ENCODE measurements around the gene CDH4.

Gene CDH4

DNA sequence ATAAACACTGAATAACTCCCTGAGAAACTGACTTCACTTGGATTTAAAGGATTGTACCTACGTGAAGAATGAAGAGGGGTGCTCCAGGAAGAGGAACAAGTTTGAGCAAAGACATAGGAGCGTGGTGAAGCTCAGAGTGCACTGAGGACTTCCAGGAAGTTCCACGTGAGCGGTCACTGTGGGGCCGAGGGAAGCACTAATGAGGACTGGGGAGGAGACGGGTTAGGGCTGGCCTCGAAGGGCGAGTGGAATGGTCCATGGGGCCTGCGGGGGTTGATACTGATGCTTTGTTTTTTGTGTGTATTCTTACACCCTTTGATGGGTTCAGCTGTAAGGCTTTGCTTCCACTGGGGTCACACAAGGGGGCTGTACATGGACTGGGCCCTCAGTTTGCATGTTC, 91.9 kb downstream of the CDH4 start:
- in situ Hi-C loops (cut with MboI; ENCODE audit: low sequenced_read_pairs, unreplicated experiment) = no loop called here
- DNase-seq (ENCODE audit: low spot score) = no peak
- TF ChIP-seq, protein P1, sequence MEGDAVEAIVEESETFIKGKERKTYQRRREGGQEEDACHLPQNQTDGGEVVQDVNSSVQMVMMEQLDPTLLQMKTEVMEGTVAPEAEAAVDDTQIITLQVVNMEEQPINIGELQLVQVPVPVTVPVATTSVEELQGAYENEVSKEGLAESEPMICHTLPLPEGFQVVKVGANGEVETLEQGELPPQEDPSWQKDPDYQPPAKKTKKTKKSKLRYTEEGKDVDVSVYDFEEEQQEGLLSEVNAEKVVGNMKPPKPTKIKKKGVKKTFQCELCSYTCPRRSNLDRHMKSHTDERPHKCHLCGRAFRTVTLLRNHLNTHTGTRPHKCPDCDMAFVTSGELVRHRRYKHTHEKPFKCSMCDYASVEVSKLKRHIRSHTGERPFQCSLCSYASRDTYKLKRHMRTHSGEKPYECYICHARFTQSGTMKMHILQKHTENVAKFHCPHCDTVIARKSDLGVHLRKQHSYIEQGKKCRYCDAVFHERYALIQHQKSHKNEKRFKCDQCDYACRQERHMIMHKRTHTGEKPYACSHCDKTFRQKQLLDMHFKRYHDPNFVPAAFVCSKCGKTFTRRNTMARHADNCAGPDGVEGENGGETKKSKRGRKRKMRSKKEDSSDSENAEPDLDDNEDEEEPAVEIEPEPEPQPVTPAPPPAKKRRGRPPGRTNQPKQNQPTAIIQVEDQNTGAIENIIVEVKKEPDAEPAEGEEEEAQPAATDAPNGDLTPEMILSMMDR (IDR thresholded peaks at IDR 0.05; ENCODE audit: borderline replicate concordance, control extremely low read depth, extremely low read depth, insufficient read depth, missing control alignments) = no peak

DNA sequence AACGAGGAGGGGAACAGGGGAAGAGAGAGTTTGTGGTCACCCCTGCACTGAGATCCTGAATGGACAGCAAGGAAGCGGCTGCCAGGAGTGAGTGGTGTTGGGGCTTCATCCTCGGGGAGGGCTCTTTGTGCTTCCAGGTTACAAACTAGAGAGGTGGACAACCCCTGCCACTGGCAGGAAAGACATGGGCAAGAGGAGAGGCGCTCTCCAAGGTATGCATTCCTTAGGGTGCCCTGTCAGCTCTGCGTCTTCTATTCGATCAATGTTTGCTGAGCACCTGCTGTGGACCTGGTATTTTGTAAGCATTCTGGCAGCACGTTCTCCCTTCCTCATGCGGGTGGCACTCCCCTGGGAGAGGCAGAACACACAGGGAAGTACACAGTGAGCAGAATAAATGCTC, 93.6 kb downstream of the CDH4 start:
- no peak for DNase-seq (ENCODE audit: low spot score)
- in situ Hi-C loops (cut with MboI; ENCODE audit: low sequenced_read_pairs, unreplicated experiment) = no loop called here
- TF ChIP-seq, protein P1 (IDR thresholded peaks at IDR 0.05; ENCODE audit: borderline replicate concordance, control extremely low read depth, extremely low read depth, insufficient read depth, missing control alignments) = no peak

DNA sequence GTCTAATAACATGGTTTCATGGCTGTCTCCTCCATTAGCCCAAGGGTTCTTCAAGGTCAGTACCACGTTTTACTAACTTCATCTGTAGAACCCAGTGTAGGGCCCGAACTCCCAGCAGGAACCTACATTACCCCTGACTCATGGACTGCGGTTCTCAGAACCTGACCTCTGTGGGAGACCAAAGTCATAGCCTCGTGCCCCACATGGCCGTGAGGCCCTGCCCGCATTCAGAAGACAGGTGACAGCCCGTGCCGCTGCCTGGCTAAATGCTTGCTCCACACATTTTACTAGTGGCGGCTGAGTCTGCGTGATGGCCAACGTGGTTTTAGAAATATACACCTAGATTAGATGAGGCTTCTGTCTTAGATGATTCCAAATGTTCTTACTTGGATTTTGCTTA, 94.9 kb downstream of the CDH4 start:
- TF ChIP-seq, protein P1 (IDR thresholded peaks at IDR 0.05; ENCODE audit: borderline replicate concordance, control extremely low read depth, extremely low read depth, insufficient read depth, missing control alignments) = no peak
- in situ Hi-C loops (cut with MboI; ENCODE audit: low sequenced_read_pairs, unreplicated experiment) = no loop called here
- no peak for DNase-seq (ENCODE audit: low spot score)

DNA sequence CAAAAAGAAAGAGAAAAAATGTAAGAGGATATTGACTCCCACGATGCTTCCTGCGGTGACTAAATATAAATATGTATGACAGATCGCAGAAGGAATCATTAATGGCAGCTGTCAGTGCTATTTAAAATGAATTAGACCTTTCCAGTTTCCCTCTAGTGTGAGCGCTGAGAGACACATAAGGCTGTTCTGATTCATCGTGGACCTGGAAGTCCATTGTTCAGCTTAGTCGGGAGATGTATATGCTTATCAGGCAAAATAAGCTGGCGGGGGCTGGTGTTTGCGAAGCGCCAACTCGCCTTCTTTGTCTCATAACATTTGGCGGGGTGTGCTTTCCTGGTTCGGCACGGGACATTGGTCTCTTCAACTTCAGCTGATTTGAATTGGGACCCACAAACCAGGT, 95.4 kb downstream of the CDH4 start:
- TF ChIP-seq, protein P1 (IDR thresholded peaks at IDR 0.05; ENCODE audit: borderline replicate concordance, control extremely low read depth, extremely low read depth, insufficient read depth, missing control alignments) = no peak
- in situ Hi-C loops (cut with MboI; ENCODE audit: low sequenced_read_pairs, unreplicated experiment) = no loop called here
- DNase-seq (ENCODE audit: low spot score) = no peak

DNA sequence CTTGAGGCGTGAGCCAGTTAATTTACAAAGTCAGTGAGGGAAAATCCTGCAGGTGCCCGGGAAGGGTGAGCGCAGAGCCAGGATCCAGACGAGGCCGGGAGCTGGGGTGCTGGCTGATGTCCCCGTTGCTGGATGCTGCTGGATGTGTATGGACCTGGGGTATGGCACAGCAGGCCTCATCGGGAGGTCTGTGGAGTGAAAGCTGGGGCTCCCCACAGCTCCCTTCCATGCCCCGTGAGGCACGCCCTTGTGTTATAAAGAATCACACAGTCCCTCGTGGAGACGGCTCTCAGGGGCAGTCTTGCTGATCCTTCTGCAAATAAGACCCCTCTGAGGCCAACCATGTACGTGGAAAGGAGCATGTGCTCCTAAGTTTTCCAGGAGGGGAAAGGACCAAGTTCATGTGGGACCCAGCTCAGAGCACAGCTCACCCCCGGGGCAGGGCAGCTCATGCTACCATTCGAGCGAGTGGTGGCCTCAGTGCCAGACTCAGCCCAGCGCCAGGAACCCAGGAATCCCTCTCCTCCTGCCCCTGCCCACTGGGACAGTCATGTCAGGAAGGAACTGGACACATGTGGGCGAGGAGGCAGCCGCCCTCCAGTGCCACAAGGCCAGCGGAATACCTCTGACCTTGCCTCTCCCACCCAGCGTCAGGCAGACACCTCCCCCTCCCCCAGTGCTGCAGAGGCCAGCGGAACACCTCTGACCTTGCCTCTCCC, 97.5 kb downstream of the CDH4 start:
- in situ Hi-C loops (cut with MboI; ENCODE audit: low sequenced_read_pairs, unreplicated experiment) = no loop called here
- no peak for DNase-seq (ENCODE audit: low spot score)
- TF ChIP-seq, protein P1 (IDR thresholded peaks at IDR 0.05; ENCODE audit: borderline replicate concordance, control extremely low read depth, extremely low read depth, insufficient read depth, missing control alignments) = no peak

DNA sequence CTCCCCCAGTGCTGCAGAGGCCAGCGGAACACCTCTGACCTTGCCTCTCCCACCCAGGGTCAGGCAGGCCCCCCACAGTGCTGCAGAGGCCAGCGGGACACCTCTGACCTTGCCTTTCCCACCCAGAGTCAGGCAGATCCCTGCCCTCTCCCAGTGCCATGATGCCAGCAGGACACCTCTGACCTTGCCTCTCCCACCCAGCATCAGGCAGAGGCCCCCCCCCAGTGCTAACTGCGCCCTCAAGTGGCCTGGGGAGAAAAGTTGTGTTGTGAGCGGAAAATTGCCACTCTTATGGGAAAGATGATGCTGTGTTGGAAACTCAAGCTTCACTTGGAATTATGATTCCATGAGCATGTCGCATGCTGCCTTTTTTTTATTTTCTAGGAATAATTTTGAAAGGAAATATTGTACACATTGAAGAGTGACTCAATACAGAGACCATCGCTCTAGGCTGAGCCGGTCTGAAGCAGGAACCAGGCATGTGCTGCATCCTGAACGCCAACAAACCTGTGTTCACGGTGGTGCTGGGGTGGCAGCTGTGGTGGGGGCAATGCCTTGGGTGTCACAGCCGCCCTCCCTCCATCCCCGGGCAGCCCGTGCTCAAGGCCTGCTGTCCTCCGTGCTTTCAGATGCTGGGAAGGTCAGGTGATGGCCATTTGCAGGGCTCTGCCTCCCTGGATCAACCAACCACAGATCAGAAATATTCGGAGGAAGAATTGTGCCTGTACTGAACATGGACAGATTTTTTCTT, 98.6 kb downstream of the CDH4 start:
- TF ChIP-seq, protein P1 (IDR thresholded peaks at IDR 0.05; ENCODE audit: borderline replicate concordance, control extremely low read depth, extremely low read depth, insufficient read depth, missing control alignments) = no peak
- DNase-seq (ENCODE audit: low spot score) = no peak
- in situ Hi-C loops (cut with MboI; ENCODE audit: low sequenced_read_pairs, unreplicated experiment) = no loop called here
